Osteocyte (in vitro differentiated cells): ENCODE measurements around the gene NUTM2F. TPM values are rescaled to one million over a fixed set of nuclear protein-coding genes. Genes with fewer than 3 reads are reported as not detected.
A peak's percentile ranks its signal among the peaks of the same experiment; 100 is the strongest.
"Not testable (repeated sequence)": the region's sequence is repeated elsewhere in the genome, so short reads cannot be mapped to it uniquely, and the experiment has no call there.

ENCODE experiments used
- DNase-seq: peaks from one replicate; pipeline ENCODE4 v3.0.0; 2021; ENCODE audit warnings: mixed read lengths; ENCODE audit not compliant: unreplicated experiment; ENCODE audit errors: extremely low spot score
- H3K27ac Mint-ChIP-seq: one replicate; pipeline ENCODE4 v1.8.0; 2021; ENCODE audit warnings: mild to moderate bottlenecking, mixed read lengths; ENCODE audit not compliant: unreplicated experiment
- H3K27me3 Mint-ChIP-seq: one replicate; pipeline ENCODE4 v1.8.0; 2021; ENCODE audit warnings: mixed read lengths; ENCODE audit not compliant: unreplicated experiment
- H3K36me3 Mint-ChIP-seq: one replicate; pipeline ENCODE4 v1.8.0; 2021; ENCODE audit warnings: mixed read lengths; ENCODE audit not compliant: unreplicated experiment
- H3K4me1 Mint-ChIP-seq: one replicate; pipeline ENCODE4 v1.8.0; 2021; ENCODE audit warnings: mixed read lengths; ENCODE audit not compliant: unreplicated experiment
- H3K4me3 Mint-ChIP-seq: one replicate; pipeline ENCODE4 v1.8.0; 2021; ENCODE audit warnings: mild to moderate bottlenecking, moderate library complexity, mixed read lengths; ENCODE audit not compliant: unreplicated experiment
- H3K9me3 Mint-ChIP-seq: one replicate; pipeline ENCODE4 v1.8.0; 2021; ENCODE audit warnings: mixed read lengths; ENCODE audit not compliant: unreplicated experiment
- total RNA-seq: library from RNA; stranded (reverse); gene quantifications from 2 replicates; pipeline ENCODE4 v1.2.1, GENCODE V29; 2021

Gene NUTM2F
- total RNA-seq, 1 donor from 2014 or later = not detected

GRCh38 chr9:94340750-94341149, 12.3 kb upstream of the NUTM2F start:
- not testable (repeated sequence) for H3K4me3 Mint-ChIP-seq, H3K4me1 Mint-ChIP-seq, H3K27ac Mint-ChIP-seq, H3K36me3 Mint-ChIP-seq, H3K9me3 Mint-ChIP-seq, DNase-seq, H3K27me3 Mint-ChIP-seq

- not testable (repeated sequence) for H3K9me3 Mint-ChIP-seq, H3K27ac Mint-ChIP-seq, H3K4me3 Mint-ChIP-seq, H3K27me3 Mint-ChIP-seq, H3K4me1 Mint-ChIP-seq, H3K36me3 Mint-ChIP-seq, DNase-seq
Observed at GRCh38 chr9:94339657-94340056, 11.2 kb upstream of the NUTM2F start.

- H3K27me3 Mint-ChIP-seq, H3K9me3 Mint-ChIP-seq, H3K4me1 Mint-ChIP-seq, H3K4me3 Mint-ChIP-seq, DNase-seq, H3K36me3 Mint-ChIP-seq, H3K27ac Mint-ChIP-seq: not testable (repeated sequence)
Observed at GRCh38 chr9:94338723-94339122, 10.3 kb upstream of the NUTM2F start.

- H3K4me3 Mint-ChIP-seq, H3K36me3 Mint-ChIP-seq, H3K4me1 Mint-ChIP-seq, H3K9me3 Mint-ChIP-seq, H3K27ac Mint-ChIP-seq, DNase-seq, H3K27me3 Mint-ChIP-seq: not testable (repeated sequence)
Observed at GRCh38 chr9:94336445-94336844, 8.0 kb upstream of the NUTM2F start.

- H3K36me3 Mint-ChIP-seq, H3K4me3 Mint-ChIP-seq, H3K4me1 Mint-ChIP-seq, DNase-seq, H3K27ac Mint-ChIP-seq, H3K27me3 Mint-ChIP-seq, H3K9me3 Mint-ChIP-seq: not testable (repeated sequence)
Observed at GRCh38 chr9:94325583-94325982, 2.9 kb downstream of the NUTM2F start.

GRCh38 chr9:94323153-94323798, 5.2 kb downstream of the NUTM2F start:
- not testable (repeated sequence) for H3K9me3 Mint-ChIP-seq, H3K4me3 Mint-ChIP-seq, H3K36me3 Mint-ChIP-seq, H3K27ac Mint-ChIP-seq, H3K4me1 Mint-ChIP-seq, H3K27me3 Mint-ChIP-seq
- peak; percentile 71 for DNase-seq

- not testable (repeated sequence) for H3K4me3 Mint-ChIP-seq, DNase-seq, H3K27ac Mint-ChIP-seq, H3K27me3 Mint-ChIP-seq, H3K36me3 Mint-ChIP-seq, H3K9me3 Mint-ChIP-seq, H3K4me1 Mint-ChIP-seq
Observed at GRCh38 chr9:94322342-94322940, 6.0 kb downstream of the NUTM2F start.

- not testable (repeated sequence) for H3K36me3 Mint-ChIP-seq, H3K27me3 Mint-ChIP-seq, DNase-seq, H3K4me3 Mint-ChIP-seq, H3K9me3 Mint-ChIP-seq, H3K4me1 Mint-ChIP-seq, H3K27ac Mint-ChIP-seq
Observed at GRCh38 chr9:94317949-94318657, 10.3 kb downstream of the NUTM2F start.

- not testable (repeated sequence) for H3K36me3 Mint-ChIP-seq, H3K27me3 Mint-ChIP-seq, DNase-seq, H3K4me1 Mint-ChIP-seq, H3K4me3 Mint-ChIP-seq, H3K9me3 Mint-ChIP-seq, H3K27ac Mint-ChIP-seq
Observed at GRCh38 chr9:94316236-94316635, 12.2 kb downstream of the NUTM2F start.

- H3K36me3 Mint-ChIP-seq, H3K9me3 Mint-ChIP-seq, H3K4me3 Mint-ChIP-seq, DNase-seq, H3K4me1 Mint-ChIP-seq, H3K27me3 Mint-ChIP-seq, H3K27ac Mint-ChIP-seq: not testable (repeated sequence)
Observed at GRCh38 chr9:94315034-94315984, 13.1 kb downstream of the NUTM2F start.
